ENCODE data around the gene KCNT1.

- TF ChIP-seq CTCF (IDR thresholded peaks at IDR 0.05) (no peak), POLR2A (IDR thresholded peaks at IDR 0.05) (no peak)
These were observed 5.5 kb upstream of the KCNT1 start for GRCh38 chr9:135696446-135696845.

Data from uterus (tissue), 2 donors.